ENCODE data around the gene DLK1.

The DLK1 gene

GRCh38 chr14:100777818-100778525 lies 51.3 kb downstream of the DLK1 start:
- no peak overlapping the region for H3K23ac ChIP-seq (ENCODE audit: low read length in 2 of 2)
- H3K14ac ChIP-seq (ENCODE audit: low read length in 2 of 2) = no peak overlapping the region
- DNase-seq = no peak
- H4K91ac ChIP-seq (ENCODE audit: low read length) = peak overlapping the region; percentile 73
- no peak overlapping the region for H2AK5ac ChIP-seq (ENCODE audit: low read length, severe bottlenecking)
- no peaks in the 10 kb centered on the region for H3K9me3 ChIP-seq (ENCODE audit: control insufficient read depth, low read length)
- no peak overlapping the region for H3K4me2 ChIP-seq (ENCODE audit: low read length, poor library complexity, severe bottlenecking)
- no peak overlapping the region for H2BK15ac ChIP-seq (ENCODE audit: low read depth, poor library complexity, severe bottlenecking)
- no peak overlapping the region for H2BK5ac ChIP-seq (ENCODE audit: low read depth, low read length, poor library complexity, severe bottlenecking)
- H3K4me3 ChIP-seq (ENCODE audit: insufficient read depth in 1 of 2, low read depth in 1 of 2, low read length in 2 of 2) = no peak overlapping the region
- peak overlapping the region in 1 of 2 experiments; percentile 18 for H3K4ac ChIP-seq (ENCODE audit: low read depth in 1 of 2, low read length in 2 of 2)
- peak overlapping the region; percentile 29 for H4K8ac ChIP-seq (ENCODE audit: low read length)
- no peaks in the 10 kb centered on the region for H3K36me3 ChIP-seq (ENCODE audit: control insufficient read depth in 1 of 2, insufficient read depth in 2 of 2, low read depth in 1 of 2, low read length in 2 of 2)
- no peak overlapping the region for H2BK120ac ChIP-seq (ENCODE audit: low read depth, low read length)
- H3K18ac ChIP-seq (ENCODE audit: low read depth in 1 of 2, low read length in 2 of 2) = peak overlapping the region in 1 of 2 experiments; percentile 71
- peak overlapping the region; percentile 69 to 92 for H2BK12ac ChIP-seq (ENCODE audit: low read length in 2 of 2)
- WGBS = 92% methylated on average over 22 of the region's 22 CpGs
- H3K9ac ChIP-seq (ENCODE audit: low read length) = no peak overlapping the region
- H2AFZ ChIP-seq (ENCODE audit: low read depth, low read length) = no peak overlapping the region
- peaks cover 4% of the 10 kb centered on the region for H3K4me1 ChIP-seq (ENCODE audit: control insufficient read depth, insufficient read depth, low read depth, low read length)
- H3K27ac ChIP-seq (ENCODE audit: low read length, poor library complexity, severe bottlenecking) = no peak overlapping the region
- H3K79me1 ChIP-seq (replicated peaks; ENCODE audit: low read length, poor library complexity, severe bottlenecking) = no peaks in the 10 kb centered on the region
- peaks cover 17 to 73% of the 10 kb centered on the region in 2 experiments for H3K27me3 ChIP-seq (ENCODE audit: control insufficient read depth in 1 of 2, insufficient read depth in 1 of 2, low read length in 2 of 2)

GRCh38 chr14:100778526-100778882 lies 51.8 kb downstream of the DLK1 start:
- no peak overlapping the region for H2BK5ac ChIP-seq (ENCODE audit: low read depth, low read length, poor library complexity, severe bottlenecking)

GRCh38 chr14:100778951-100779690 lies 52.4 kb downstream of the DLK1 start:
- Histone ChIP-seq H2BK5ac (ENCODE audit: low read depth, low read length, poor library complexity, severe bottlenecking) (no peak overlapping the region), H3K4me1 (ENCODE audit: control insufficient read depth, insufficient read depth, low read depth, low read length) (peaks cover 4% of the 10 kb centered on the region), H4K91ac (ENCODE audit: low read length) (peak overlapping the region; percentile 3), H3K18ac (ENCODE audit: low read depth in 1 of 2, low read length in 2 of 2) (peak overlapping the region; percentile 4 to 16), H3K14ac (ENCODE audit: low read length in 2 of 2) (no peak overlapping the region), H3K27me3 (ENCODE audit: control insufficient read depth in 1 of 2, insufficient read depth in 1 of 2, low read length in 2 of 2) (peaks cover 17 to 69% of the 10 kb centered on the region in 2 experiments), H2AK5ac (ENCODE audit: low read length, severe bottlenecking) (no peak overlapping the region), H2BK120ac (ENCODE audit: low read depth, low read length) (no peak overlapping the region), H3K36me3 (ENCODE audit: control insufficient read depth in 1 of 2, insufficient read depth in 2 of 2, low read depth in 1 of 2, low read length in 2 of 2) (no peaks in the 10 kb centered on the region), H3K23ac (ENCODE audit: low read length in 2 of 2) (no peak overlapping the region), H3K27ac (ENCODE audit: low read length, poor library complexity, severe bottlenecking) (no peak overlapping the region), H2BK12ac (ENCODE audit: low read length in 2 of 2) (peak overlapping the region; percentile 61 to 64), H2AFZ (ENCODE audit: low read depth, low read length) (no peak overlapping the region), H3K4me2 (ENCODE audit: low read length, poor library complexity, severe bottlenecking) (no peak overlapping the region), H2BK15ac (ENCODE audit: low read depth, poor library complexity, severe bottlenecking) (peak overlapping the region; percentile 54), H3K9ac (ENCODE audit: low read length) (no peak overlapping the region), H3K4me3 (ENCODE audit: insufficient read depth in 1 of 2, low read depth in 1 of 2, low read length in 2 of 2) (no peak overlapping the region), H3K79me1 (replicated peaks; ENCODE audit: low read length, poor library complexity, severe bottlenecking) (no peaks in the 10 kb centered on the region), H4K8ac (ENCODE audit: low read length) (peak overlapping the region; percentile 4), H3K4ac (ENCODE audit: low read depth in 1 of 2, low read length in 2 of 2) (no peak overlapping the region), H3K9me3 (ENCODE audit: control insufficient read depth, low read length) (no peaks in the 10 kb centered on the region)
- no peak for DNase-seq
- 93% methylated on average over 24 of the region's 24 CpGs for WGBS

More at GRCh38 chr14:100778526-100778882, 51.8 kb downstream of the DLK1 start:
- Histone ChIP-seq H3K9me3 (ENCODE audit: control insufficient read depth, low read length) (no peaks in the 10 kb centered on the region), H3K79me1 (replicated peaks; ENCODE audit: low read length, poor library complexity, severe bottlenecking) (no peaks in the 10 kb centered on the region), H3K27me3 (ENCODE audit: control insufficient read depth in 1 of 2, insufficient read depth in 1 of 2, low read length in 2 of 2) (peaks cover 17 to 71% of the 10 kb centered on the region in 2 experiments), H3K14ac (ENCODE audit: low read length in 2 of 2) (no peak overlapping the region), H2BK15ac (ENCODE audit: low read depth, poor library complexity, severe bottlenecking) (peak overlapping the region; percentile 12), H2BK12ac (ENCODE audit: low read length in 2 of 2) (no peak overlapping the region), H3K27ac (ENCODE audit: low read length, poor library complexity, severe bottlenecking) (no peak overlapping the region), H3K9ac (ENCODE audit: low read length) (no peak overlapping the region), H3K18ac (ENCODE audit: low read depth in 1 of 2, low read length in 2 of 2) (peak overlapping the region in 1 of 2 experiments; percentile 58), H3K23ac (ENCODE audit: low read length in 2 of 2) (no peak overlapping the region), H3K4me3 (ENCODE audit: insufficient read depth in 1 of 2, low read depth in 1 of 2, low read length in 2 of 2) (no peak overlapping the region), H3K4me2 (ENCODE audit: low read length, poor library complexity, severe bottlenecking) (no peak overlapping the region), H3K36me3 (ENCODE audit: control insufficient read depth in 1 of 2, insufficient read depth in 2 of 2, low read depth in 1 of 2, low read length in 2 of 2) (no peaks in the 10 kb centered on the region), H2AFZ (ENCODE audit: low read depth, low read length) (no peak overlapping the region), H3K4ac (ENCODE audit: low read depth in 1 of 2, low read length in 2 of 2) (peak overlapping the region in 1 of 2 experiments; percentile 18), H2BK120ac (ENCODE audit: low read depth, low read length) (no peak overlapping the region), H4K8ac (ENCODE audit: low read length) (no peak overlapping the region), H2AK5ac (ENCODE audit: low read length, severe bottlenecking) (no peak overlapping the region), H3K4me1 (ENCODE audit: control insufficient read depth, insufficient read depth, low read depth, low read length) (peaks cover 4% of the 10 kb centered on the region), H4K91ac (ENCODE audit: low read length) (no peak overlapping the region)
- DNase-seq = no peak
- 84% methylated on average over 7 of the region's 7 CpGs for WGBS

GRCh38 chr14:100779691-100780080 lies 53.0 kb downstream of the DLK1 start:
- Histone ChIP-seq H3K79me1 (replicated peaks; ENCODE audit: low read length, poor library complexity, severe bottlenecking) (no peaks in the 10 kb centered on the region), H3K23ac (ENCODE audit: low read length in 2 of 2) (no peak overlapping the region), H3K18ac (ENCODE audit: low read depth in 1 of 2, low read length in 2 of 2) (peak overlapping the region in 1 of 2 experiments; percentile 16), H3K4ac (ENCODE audit: low read depth in 1 of 2, low read length in 2 of 2) (no peak overlapping the region), H4K8ac (ENCODE audit: low read length) (no peak overlapping the region), H2AFZ (ENCODE audit: low read depth, low read length) (no peak overlapping the region), H2BK5ac (ENCODE audit: low read depth, low read length, poor library complexity, severe bottlenecking) (no peak overlapping the region), H3K4me1 (ENCODE audit: control insufficient read depth, insufficient read depth, low read depth, low read length) (peaks cover 4% of the 10 kb centered on the region), H3K36me3 (ENCODE audit: control insufficient read depth in 1 of 2, insufficient read depth in 2 of 2, low read depth in 1 of 2, low read length in 2 of 2) (no peaks in the 10 kb centered on the region), H4K91ac (ENCODE audit: low read length) (peak overlapping the region; percentile 3), H3K4me2 (ENCODE audit: low read length, poor library complexity, severe bottlenecking) (no peak overlapping the region), H2BK120ac (ENCODE audit: low read depth, low read length) (no peak overlapping the region), H3K27ac (ENCODE audit: low read length, poor library complexity, severe bottlenecking) (no peak overlapping the region), H3K9ac (ENCODE audit: low read length) (no peak overlapping the region), H3K4me3 (ENCODE audit: insufficient read depth in 1 of 2, low read depth in 1 of 2, low read length in 2 of 2) (no peak overlapping the region), H2AK5ac (ENCODE audit: low read length, severe bottlenecking) (no peak overlapping the region), H2BK12ac (ENCODE audit: low read length in 2 of 2) (peak overlapping the region in 1 of 2 experiments; percentile 2), H2BK15ac (ENCODE audit: low read depth, poor library complexity, severe bottlenecking) (no peak overlapping the region), H3K14ac (ENCODE audit: low read length in 2 of 2) (no peak overlapping the region), H3K9me3 (ENCODE audit: control insufficient read depth, low read length) (no peaks in the 10 kb centered on the region), H3K27me3 (ENCODE audit: control insufficient read depth in 1 of 2, insufficient read depth in 1 of 2, low read length in 2 of 2) (peaks cover 17 to 71% of the 10 kb centered on the region in 2 experiments)
- 95% methylated on average over 13 of the region's 13 CpGs for WGBS
- DNase-seq = no peak

All from mesenchymal stem cell (in vitro differentiated cells and primary cell).